HG03060 (cell line): ENCODE results near the gene CDKL1.
"Not testable (repeated sequence)": the region's sequence is repeated elsewhere in the genome, so short reads cannot be mapped to it uniquely, and the experiment has no call there.

Experiments
- ATAC-seq: cut with Tn5 transposase; IDR thresholded peaks from one replicate; pipeline ENCODE4 v1.9.1; 2021; ENCODE audit warnings: low read depth, moderate number of reproducible peaks; ENCODE audit not compliant: unreplicated experiment

CDKL1 gene

DNA sequence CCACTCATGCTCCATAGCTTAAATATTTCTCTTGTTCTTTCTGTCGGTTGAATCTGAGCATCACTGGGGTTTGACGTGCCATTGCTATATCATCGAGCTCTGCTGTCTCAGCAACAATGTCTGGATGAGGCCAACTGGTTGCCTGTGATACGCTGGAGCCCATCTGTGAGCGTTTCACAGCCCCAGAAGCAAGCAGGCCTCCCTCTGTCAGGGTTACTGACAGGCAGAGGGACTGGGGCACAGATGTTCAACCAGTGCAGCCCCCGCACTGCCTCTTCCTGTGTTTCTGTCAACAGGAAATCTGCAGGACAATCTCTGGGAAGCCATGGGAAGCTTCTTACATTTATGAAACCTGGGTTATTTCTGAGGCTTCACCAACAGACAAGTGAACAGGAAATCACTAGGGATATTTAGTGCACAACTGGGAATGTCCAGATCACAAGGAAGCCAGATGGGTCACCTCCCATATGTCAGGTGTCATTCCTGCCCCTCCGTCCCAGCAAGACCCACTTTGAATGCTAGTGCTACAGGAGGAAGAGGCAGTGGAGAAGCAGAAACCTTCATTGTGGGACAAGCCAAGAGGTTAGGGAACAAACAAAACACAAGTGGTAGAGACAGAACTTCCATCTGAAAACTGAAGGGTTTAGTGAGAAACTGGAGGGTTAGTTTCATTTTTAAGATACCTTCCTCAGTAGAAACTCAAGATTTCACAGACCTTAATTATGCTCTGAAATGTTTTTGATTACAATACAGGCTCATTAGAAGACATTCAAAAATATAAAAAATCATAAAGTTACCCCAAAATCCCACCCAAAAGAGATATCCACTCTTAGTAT lies 60.5 kb downstream of the CDKL1 start:
- no peak for ATAC-seq

DNA sequence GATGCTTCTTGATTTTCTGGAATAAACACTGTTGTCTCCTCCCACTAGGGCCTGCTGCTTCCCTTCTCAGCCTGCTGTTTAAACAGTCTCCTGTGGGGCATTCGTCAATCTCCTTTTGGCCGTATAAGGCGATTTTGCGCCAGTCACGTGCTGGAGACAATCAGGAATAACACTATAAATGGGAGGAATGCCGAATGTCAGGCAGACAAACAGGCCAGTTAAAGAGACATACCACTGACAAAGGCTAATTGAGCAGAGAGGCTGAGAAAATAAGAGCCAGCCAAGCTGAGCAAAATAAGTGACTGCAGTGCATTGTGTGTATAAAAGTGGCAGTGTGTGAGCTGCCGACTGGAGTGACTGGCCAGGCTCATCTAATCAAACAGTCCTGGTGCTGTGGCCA lies 61.3 kb downstream of the CDKL1 start:
- ATAC-seq: no peak

DNA sequence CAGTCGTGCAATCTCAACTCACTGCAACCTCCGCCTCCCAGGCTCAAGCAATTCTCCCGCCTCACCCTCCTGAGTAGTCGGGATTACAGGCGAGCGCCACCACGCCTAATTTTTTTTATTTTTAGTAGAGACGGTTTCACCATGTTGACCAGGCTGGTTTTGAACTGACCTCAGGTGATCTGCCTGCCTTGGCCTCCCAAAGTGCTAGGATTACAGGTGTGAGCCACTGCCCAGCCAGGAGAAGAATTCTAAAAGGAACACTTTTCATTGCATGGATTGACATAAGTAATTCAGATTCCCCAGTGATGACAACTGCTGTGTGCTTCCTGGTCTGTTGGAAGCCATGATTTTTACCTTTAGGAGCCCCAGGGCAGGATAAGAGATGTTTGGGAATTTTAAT lies 62.5 kb downstream of the CDKL1 start:
- no peak for ATAC-seq

DNA sequence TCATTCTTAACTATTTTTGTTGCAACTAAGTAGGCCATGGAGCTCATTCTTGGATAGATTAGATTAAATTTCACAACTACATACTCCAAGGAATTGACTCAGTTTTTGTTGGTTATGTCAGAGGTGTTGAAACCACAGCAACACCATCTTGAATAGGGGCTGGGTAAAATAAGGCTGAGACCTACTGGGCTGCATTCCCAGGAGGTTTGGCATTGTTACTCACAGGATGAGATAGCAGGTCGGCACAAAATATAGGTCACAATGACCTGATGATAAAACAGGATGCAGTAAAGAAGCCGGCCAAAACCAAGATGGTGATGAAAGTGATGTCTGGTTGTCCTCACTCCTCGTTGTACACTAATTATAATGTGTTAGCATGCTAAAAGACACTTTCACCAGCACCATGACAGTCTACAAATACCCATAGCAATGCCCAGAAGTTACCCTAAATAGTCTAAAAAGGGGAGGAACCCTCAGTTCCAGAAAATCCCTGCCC lies 63.6 kb downstream of the CDKL1 start:
- ATAC-seq: no peak

DNA sequence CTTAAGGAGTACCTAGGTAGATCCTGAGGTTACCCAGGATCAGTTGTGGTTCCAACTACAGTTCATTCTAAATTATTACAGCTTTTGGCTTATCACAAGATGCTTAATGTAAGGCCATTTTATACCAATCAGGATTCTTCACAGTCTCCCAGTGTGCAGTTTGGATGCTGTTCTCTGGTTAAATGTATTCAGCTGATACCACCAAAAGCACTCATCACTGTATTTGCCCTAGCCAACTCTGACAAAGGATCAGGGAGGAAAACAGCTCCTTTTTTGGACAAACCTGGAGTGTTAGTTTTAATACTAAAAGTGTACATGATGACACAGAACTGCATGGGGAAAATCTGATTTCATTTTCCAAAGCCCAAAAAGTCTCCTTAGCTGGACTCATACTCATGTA lies 65.1 kb downstream of the CDKL1 start:
- ATAC-seq: no peak

DNA sequence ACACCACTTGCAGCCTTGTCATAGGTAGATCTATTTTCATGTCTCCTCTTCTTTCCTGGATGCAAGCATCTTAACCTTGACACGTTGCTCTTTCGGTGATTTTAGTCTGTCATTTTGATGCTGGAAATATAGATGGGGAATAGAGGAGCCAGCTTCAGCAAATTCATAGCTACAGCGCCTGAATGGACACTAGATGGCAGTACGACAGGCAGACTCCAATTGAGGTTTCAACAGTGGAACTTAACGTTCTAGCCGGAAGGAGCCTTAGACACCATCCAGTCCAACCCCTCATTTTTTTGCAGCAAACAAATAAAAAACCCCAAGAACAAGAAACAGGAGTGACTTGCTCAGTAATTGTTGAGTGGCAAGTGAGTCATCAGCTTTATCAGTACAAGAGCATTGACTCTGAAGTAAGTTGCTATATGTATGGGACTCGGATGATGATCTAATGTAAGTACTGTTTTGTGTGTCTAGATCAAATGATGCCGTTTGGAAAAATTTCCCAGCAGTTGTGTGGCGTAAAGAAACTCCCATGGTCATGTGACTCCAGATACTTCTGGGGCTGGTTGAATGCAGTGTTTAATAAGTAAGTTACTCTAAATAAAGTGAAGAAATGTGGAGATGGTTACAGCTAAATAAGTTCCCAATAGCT lies 75.5 kb downstream of the CDKL1 start:
- peak; percentile 84 for ATAC-seq

DNA sequence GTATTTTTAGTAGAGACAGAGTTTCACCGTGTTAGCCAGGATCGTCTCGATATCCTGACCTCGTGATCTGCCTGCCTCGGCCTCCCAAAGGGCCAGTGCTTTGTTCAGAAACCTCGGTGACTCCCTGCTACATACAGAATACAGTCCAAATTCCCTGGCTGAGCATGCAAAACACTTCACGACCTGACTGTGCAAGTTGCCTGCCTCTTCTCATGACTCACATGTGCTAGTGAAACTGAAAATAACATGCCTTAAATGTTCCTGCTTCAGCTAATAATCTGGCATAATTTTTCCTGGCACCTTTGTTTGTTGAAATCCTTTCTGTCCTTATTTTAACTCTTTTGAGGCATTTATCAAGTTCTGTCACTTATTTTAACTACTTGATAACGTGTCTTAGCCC lies 76.4 kb downstream of the CDKL1 start:
- ATAC-seq: no peak

DNA sequence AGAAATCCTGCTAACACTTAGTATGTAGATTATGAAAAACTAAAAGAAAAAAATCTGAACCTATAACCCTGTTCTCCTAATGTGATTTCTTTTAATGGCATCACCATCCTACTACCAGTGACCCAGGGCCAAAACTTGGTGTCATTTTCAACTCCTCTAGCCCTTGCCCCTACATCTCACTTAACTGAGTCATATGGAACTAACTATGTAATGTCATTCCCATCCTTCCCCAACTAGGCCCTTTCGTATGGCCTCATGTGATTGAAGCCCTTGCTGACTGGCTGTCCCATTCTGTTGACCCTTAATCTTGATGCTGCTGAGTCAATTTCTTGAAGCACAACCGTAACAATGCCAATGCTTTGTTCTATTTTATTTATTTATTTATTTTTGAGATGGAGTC lies 77.0 kb downstream of the CDKL1 start:
- ATAC-seq: no peak

DNA sequence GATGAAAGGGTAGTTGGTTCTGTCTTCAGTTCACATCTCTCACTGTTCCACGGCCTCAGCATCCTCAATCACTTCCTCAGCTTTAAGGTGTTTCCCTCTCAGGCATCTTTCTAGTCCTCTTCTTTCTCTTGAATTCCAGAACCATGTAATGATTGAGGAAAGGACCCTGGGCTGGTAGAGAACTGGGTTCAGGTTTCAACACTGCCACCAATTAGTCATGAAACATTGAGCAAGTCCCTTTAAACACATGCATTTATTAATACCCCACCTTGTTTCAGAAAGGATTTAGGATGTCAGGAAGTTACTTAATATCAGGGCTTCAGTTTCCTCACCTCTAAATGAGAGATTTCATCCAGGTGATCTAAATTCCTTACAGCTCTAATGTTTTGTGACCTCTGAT lies 77.4 kb downstream of the CDKL1 start:
- no peak for ATAC-seq

DNA sequence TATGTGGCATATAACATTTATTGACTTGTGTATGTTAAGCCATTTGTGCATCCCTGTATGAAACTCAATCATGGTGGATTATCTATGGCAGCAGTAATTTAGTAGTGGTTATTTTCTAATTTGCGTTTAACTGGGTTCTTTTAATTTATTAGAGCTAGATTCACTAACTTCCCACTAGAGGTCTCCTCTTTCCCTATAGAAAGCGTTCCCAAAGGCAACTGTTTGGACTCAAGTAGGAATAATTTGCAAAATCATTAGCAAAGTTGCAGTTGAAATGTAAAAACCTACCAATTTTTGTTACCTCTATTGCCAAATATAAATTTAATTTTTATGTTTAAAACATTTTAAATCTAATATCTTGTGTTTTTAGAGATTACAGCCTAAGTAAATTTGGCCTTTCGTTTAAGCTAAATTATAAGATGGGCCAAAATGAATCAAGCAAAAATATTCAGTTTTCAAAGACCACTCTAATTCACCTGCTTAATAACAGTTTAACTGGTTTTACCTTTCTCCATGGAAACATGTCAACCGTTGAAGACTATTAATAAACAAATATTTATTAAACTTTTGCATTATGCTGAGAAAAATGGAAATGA lies 78.6 kb downstream of the CDKL1 start:
- no peak for ATAC-seq

DNA sequence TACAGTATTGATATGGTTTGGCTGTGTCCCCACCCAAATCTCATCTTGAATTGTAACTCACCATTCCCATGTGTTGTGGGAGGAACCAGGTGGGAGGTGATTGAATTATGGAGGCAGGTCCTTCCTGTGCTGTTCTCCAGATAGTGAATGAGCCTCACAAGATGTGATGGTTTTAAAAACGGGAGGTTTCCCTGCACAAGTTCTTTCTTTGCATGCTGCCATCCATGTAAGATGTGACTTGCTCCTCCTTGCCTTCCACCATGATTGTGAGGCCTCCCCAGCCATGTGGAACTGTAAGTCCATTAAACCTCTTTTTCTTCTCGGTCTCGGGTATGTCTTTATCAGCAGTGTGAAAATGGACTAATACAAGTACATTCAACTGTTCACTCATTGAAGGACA lies 82.6 kb downstream of the CDKL1 start:
- ATAC-seq: not testable (repeated sequence)

DNA sequence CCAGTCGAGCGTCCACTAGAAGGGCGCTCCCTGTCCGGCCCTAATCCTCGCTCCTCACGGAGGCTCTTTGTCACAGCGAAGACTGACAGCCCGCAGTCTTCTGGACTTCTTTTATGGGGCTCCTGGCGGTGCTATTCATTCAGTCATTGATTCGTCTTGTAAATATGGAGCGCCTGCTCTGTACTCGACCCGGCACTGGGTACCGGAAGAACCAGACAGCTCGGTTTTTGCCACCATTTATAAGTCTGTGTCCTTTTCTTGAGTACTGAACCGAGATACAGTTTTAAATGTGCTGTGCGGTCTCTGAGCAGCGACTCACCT lies 84.0 kb downstream of the CDKL1 start:
- ATAC-seq: peak; percentile 17

DNA sequence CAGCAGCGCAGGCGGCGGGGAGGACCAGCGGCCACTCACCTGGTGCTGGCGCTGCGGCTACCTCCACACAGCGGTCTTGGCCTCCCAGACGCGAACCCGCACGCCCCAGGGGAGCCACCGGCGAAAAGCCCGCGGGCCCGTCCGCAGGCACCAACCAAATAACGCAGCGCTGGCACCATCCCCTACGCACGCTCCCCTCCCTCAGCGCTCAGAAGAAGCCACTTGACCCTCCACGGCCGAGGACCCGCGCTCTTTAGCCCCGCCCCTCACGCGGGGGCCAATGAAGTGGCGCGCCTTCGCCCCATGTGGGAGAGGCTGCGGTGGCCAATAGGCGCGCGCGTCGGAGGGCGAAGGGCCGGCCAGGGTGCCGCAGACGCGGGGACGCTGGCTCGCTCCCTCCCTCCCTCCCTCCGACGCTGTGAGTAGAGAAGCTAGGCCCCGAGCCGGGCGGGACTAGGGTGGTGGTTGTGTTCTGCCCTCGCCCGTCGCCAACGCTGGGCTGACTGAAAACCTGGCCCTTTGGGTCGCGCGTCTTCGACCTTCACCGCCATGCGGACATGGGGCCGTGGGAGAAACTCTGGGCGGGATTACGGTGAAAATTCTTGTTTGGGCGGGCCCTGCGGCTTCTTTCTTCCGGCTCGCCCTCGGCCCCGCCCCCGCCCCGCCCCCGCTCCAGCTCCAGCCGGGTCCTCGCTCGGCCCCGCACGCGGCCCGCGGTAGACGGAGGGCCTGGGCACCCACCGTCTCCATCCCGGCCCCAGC lies 84.5 kb downstream of the CDKL1 start, which contains the start of the genes DMAC2L and L2HGDH:
Gene DMAC2L, plus strand, starts transcription at position 353 of the 762 bp plus-strand sequence. CDS start 9,164 bp downstream, outside the sequence.
Gene L2HGDH, minus strand, starts transcription at position 258 of the 762 bp plus-strand sequence. Its CDS starts 79 bp downstream, at position 179.
- peak; percentile 61 for ATAC-seq

DNA sequence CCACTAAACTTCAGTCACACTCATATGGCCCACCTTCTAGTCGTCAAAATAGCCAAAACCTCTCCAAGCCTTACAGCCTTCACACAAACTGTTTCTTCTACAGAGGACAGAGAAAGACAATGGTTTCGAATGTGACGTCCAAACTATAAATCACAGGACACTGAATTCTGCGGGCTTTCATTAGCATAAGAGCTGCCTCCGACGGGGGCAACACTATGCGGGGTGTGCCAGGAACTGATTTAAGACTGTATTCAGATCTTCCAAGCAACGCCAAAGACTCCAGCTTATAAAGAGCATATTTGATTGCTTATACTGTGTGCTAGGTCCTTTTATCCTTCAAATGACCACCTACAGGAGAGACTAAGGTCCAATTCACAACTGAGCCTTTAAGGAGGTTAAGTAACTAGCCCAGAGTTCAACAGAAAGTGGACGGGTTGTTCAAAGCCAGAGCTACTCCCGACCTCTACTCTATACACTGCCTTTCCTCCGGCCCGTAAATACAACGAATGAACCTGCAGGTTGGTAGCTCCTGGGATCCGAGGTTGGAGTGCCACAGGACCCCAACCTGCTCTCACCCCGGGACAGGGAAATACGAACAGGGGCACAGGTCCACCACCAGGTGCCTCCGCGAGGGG lies 85.2 kb downstream of the CDKL1 start:
- ATAC-seq: no peak

DNA sequence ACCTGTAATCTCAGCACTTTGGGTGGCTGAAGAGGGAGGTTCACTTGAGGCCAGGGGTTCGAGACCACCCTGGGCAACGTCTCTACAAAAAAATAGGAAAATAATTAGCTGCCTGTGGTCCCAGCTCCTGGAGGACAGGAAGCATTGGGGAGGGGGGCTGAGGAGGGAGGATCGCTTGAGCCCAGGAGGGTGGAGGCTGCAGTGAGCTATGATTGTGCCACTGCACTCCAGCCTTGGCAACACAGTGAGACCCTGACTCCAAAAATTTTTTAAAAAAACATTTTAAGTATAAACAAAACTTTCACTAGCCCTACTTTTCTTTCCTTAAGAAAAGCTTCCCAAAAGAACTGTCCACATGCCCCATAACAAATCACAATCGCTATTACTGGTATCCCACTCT lies 86.2 kb downstream of the CDKL1 start:
- ATAC-seq: no peak

DNA sequence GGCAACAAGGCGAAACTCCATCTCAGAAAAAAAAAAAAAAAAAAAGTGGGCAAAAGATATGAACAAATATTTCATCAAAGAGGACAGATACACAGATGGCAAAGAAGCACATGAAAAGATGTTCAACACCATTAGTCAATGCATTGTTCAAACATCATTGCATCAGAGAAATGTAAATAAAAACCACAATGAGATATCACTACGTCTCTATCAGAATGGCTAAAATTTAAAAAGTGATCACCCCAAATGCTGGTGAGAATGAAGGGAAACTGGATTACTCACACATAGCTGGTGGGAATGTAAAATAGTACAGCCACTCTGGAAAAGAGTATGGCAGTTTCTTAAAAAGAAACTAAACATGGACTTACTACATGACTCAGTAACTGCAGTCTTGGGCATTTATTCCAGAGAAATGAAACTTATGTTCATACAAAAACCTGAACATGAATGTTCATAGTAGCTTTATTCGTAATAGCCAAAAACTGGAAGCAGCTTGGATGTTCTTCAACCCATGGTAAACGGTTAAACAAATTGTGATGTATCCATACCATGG lies 88.2 kb downstream of the CDKL1 start:
- no peak for ATAC-seq

DNA sequence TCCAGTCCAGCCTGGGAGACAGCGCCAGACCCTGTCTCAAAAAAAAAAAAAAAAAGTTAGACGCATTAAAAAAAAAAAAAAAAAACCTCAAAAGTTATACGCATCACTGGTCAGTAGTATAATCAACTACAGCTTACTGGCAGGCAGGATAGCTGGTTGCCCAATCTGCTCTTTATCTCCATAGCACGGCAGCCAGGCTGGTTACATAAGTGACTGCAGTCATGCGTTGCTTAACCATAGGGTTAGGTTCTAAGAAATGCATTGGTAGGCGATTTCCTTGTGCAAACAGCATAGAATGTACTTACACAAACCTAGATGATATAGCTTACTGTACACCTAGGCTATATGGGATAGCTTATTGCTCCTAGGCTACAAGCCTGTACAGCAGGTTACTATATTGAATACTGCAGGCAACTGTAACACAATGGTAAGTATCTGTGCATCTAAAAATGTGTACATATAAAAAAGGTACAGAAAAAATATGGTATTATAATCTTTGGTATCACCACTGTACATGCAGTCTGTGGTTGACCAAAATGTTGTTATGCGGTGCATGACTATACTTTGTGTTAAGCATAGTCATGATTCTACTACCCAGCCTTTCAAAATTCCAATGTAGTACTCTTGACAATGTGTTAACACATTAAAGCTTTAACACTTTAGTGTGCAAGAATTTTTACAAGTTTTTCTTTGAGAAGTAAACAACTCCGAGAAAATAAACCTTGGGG lies 92.8 kb downstream of the CDKL1 start:
- no peak for ATAC-seq

DNA sequence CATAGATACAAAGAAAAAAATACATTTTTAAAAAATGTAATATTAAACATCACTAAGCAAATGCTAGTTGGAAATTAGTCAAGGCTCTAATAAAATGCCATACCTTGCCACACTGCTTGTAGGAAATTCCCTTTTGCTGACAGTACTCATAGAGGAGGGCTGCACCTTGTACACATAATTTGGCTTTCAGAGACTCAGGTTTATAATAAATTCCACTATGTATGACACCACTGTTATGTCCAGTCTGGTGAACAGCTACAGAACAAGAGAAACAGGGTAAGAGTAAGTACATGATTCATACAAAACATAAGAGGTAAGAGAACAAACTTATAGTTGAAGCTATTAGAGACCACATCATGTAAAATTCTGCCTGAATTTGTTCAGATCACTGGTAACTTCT lies 94.8 kb downstream of the CDKL1 start:
- ATAC-seq: no peak

DNA sequence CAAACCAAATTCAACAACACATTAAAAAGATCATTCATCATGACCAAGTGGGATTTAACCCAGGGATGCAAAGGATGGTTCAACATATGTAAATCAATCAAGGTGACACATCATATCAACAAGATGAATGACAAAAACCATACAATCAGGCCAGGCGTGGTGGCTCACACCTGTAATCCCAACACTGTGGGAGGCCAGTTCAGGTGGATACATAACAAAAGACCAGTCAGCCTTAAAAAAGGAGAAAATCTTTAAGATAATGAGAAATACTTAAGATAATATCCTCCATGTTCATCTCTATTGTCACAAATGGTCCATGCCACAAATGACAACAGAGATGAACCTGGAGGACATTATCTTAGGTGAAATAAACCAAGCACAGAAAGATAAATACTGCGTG lies 97.1 kb downstream of the CDKL1 start:
- ATAC-seq: no peak
